GM12878 (cell line): Measurements from ENCODE around the gene SNCB.

Experiments used
- CEBPZ ChIP-seq: fragments of 150-350 bp; IDR thresholded peaks from 2 replicates; pipeline ENCODE4 v1.6.1; 2016; ENCODE audit warnings: low read depth, low read length
- DPF2 ChIP-seq: fragments of 450-650 bp; IDR thresholded peaks from 2 replicates; pipeline ENCODE4 v1.6.1; 2017; ENCODE audit warnings: mild to moderate bottlenecking
- ESRRA ChIP-seq: IDR thresholded peaks from 2 replicates; pipeline ENCODE4 v1.6.1; 2012; ENCODE audit warnings: mild to moderate bottlenecking, low read length, improper control_type of control experiment
- FOXK2 ChIP-seq: fragments of 450-650 bp; IDR thresholded peaks from 2 replicates; pipeline ENCODE4 v1.6.1; 2017; ENCODE audit warnings: mild to moderate bottlenecking, moderate library complexity
- PAX8 ChIP-seq: fragments of 450-650 bp; IDR thresholded peaks from 2 replicates; pipeline ENCODE4 v1.6.1; 2017; ENCODE audit warnings: mild to moderate bottlenecking, moderate library complexity
- POLR2A ChIP-seq: IDR thresholded peaks from 2 replicates; pipeline ENCODE4 v1.6.1; 2011; ENCODE audit warnings: low read depth, mild to moderate bottlenecking, low read length
- POLR2AphosphoS5 ChIP-seq: IDR thresholded peaks from 2 replicates; pipeline ENCODE4 v1.6.1; 2011; ENCODE audit warnings: mild to moderate bottlenecking, low read length, inconsistent platforms
- YY1 ChIP-seq: IDR thresholded peaks from 2 replicates; pipeline ENCODE4 v1.6.1; 2011; ENCODE audit warnings: low read depth, mild to moderate bottlenecking, low read length
- TF ChIP-seq, protein P1 (sequence below), 3 experiments: IDR thresholded peaks in 2 of 3; conservative IDR thresholded peaks in 1 of 3; 2 replicates each; pipeline ENCODE4 v1.5.1; 2011; ENCODE audit warnings: low read depth in 3 of 3, low read length in 3 of 3, mild to moderate bottlenecking in 3 of 3, control low read depth in 2 of 3, moderate library complexity in 2 of 3, inconsistent platforms in 1 of 3, mixed read lengths in 1 of 3; ENCODE audit not compliant: control insufficient read depth in 2 of 3, insufficient read depth in 1 of 3; ENCODE audit errors: extremely low read depth in 1 of 3

GRCh38 chr5:176642675-176643490, 12.5 kb upstream of the SNCB start:
- TF ChIP-seq POLR2A (no peak), DPF2 (no peak), ESRRA (no peak), YY1 (no peak), FOXK2 (no peak), PAX8 (no peak), CEBPZ (no peak), POLR2AphosphoS5 (no peak)
- TF ChIP-seq, protein P1, sequence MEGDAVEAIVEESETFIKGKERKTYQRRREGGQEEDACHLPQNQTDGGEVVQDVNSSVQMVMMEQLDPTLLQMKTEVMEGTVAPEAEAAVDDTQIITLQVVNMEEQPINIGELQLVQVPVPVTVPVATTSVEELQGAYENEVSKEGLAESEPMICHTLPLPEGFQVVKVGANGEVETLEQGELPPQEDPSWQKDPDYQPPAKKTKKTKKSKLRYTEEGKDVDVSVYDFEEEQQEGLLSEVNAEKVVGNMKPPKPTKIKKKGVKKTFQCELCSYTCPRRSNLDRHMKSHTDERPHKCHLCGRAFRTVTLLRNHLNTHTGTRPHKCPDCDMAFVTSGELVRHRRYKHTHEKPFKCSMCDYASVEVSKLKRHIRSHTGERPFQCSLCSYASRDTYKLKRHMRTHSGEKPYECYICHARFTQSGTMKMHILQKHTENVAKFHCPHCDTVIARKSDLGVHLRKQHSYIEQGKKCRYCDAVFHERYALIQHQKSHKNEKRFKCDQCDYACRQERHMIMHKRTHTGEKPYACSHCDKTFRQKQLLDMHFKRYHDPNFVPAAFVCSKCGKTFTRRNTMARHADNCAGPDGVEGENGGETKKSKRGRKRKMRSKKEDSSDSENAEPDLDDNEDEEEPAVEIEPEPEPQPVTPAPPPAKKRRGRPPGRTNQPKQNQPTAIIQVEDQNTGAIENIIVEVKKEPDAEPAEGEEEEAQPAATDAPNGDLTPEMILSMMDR (IDR thresholded peaks at IDR 0.05 in 2 of 3, conservative IDR thresholded peaks at IDR 0.05 in 1 of 3; ENCODE audit: control insufficient read depth in 2 of 3, extremely low read depth in 1 of 3, insufficient read depth in 1 of 3, low read depth in 3 of 3, low read length in 3 of 3) = no peak
